ENCODE data around the gene NR2F1-AS1. TPM values are rescaled to one million over a fixed set of nuclear protein-coding genes. Genes with fewer than 3 reads are reported as not detected.

Gene NR2F1-AS1
- total RNA-seq, 1 donor from 2014 or later, result 15.1 TPM

DNA sequence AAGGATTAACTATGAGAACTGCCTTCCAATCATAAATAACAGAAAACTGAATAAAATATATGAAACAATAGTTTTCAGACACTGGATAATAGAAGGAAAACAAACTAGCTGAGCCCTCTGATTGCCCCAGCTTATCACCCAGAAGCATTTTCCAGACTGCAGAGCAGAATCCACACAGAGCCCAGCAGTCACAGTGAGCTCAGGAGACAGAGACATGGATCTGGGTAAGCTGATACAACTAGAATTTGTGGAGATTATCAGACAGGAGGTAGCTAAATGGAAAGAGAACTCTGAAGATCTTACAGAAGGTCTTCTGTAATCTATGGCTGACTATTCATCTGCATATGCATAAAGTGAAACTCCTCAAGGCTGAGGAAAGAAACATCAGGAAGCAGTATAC is 128.8 kb downstream of the NR2F1-AS1 start:
- DNase-seq (ENCODE audit: extremely low read depth, low read depth, low spot score), result no peak

DNA sequence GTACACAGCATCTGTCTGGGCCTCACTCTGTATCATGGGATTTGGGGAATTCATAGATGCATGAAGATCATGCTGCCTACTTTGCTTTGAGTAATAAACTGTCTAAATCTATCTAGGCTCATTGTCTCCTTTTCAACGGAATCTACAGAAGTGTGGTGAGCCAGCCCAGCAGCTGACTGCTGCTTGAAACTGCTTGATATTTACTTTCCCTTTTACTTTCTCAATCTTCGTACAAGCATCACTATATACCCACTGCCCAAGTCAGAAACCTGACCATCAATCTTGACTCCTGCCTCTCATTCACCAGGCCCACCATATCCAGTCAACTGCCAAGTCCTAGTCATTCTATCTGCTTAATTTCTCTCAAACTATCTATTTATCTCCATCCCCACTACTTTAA is 142.9 kb downstream of the NR2F1-AS1 start:
- no peak for DNase-seq (ENCODE audit: extremely low read depth, low read depth, low spot score)

- DNase-seq (ENCODE audit: extremely low read depth, low read depth, low spot score), result no peak
Measured at GRCh38 chr5:93436083-93436482, 144.9 kb downstream of the NR2F1-AS1 start.

GRCh38 chr5:93433422-93433821 is 147.6 kb downstream of the NR2F1-AS1 start:
- no peak for DNase-seq (ENCODE audit: extremely low read depth, low read depth, low spot score)

GRCh38 chr5:93431250-93431649 is 149.8 kb downstream of the NR2F1-AS1 start:
- no peak for DNase-seq (ENCODE audit: extremely low read depth, low read depth, low spot score)

DNA sequence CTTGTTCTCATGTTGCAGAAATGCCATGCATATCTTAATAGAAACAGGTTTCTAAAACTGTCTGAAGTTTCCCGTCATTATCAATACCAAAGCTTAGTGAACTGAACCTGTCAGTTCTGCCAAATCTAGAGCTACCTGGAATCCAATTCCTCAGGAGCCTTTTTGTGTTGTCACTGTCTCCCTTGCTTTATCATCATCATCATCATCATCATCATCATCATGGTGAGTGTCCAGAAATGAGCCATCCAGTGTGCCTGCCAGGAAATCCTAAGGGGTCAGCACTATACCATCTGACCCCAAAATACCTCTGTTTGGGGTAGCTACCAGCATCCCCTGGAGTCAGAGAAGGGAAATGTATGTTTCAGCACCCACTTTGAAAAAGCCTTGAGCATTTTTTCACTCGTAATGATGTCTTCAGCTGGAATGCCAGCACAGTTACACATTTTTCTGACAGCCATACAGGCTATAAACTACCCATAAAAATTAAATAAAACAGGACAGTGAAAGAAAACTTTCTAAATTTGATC is 150.3 kb downstream of the NR2F1-AS1 start:
- no peak for DNase-seq (ENCODE audit: extremely low read depth, low read depth, low spot score)

GRCh38 chr5:93430118-93430517 is 150.9 kb downstream of the NR2F1-AS1 start:
- DNase-seq (ENCODE audit: extremely low read depth, low read depth, low spot score), result no peak

GRCh38 chr5:93428868-93429267 is 152.2 kb downstream of the NR2F1-AS1 start:
- no peak for DNase-seq (ENCODE audit: extremely low read depth, low read depth, low spot score)

- no peak for DNase-seq (ENCODE audit: extremely low read depth, low read depth, low spot score)
Measured at GRCh38 chr5:93427316-93427715, 153.7 kb downstream of the NR2F1-AS1 start.

GRCh38 chr5:93425096-93425495 is 155.9 kb downstream of the NR2F1-AS1 start:
- no peak for DNase-seq (ENCODE audit: extremely low read depth, low read depth, low spot score)

DNA sequence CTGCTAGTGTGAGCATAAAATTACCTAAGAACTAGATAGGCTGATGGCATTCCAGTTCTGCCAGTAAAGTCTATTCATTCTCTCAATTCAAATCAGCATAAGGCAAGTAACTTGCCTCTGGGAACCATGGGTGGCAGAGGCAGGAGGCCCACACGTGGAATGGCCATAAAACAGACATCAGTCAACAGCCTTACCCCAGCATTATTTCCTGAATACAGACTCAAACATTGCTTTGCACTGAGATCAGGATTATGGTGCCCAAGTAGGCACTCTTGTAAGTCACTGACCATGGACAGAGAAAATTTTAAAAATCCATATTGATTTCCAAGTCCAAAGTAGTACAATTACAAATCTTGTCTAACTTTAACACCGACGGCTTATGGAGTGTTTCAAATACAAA is 157.7 kb downstream of the NR2F1-AS1 start:
- no peak for DNase-seq (ENCODE audit: extremely low read depth, low read depth, low spot score)

- DNase-seq (ENCODE audit: extremely low read depth, low read depth, low spot score), result no peak
Measured at GRCh38 chr5:93422652-93423280, 158.3 kb downstream of the NR2F1-AS1 start.

- DNase-seq (ENCODE audit: extremely low read depth, low read depth, low spot score), result no peak
Measured at GRCh38 chr5:93421987-93422401, 159.0 kb downstream of the NR2F1-AS1 start.

DNA sequence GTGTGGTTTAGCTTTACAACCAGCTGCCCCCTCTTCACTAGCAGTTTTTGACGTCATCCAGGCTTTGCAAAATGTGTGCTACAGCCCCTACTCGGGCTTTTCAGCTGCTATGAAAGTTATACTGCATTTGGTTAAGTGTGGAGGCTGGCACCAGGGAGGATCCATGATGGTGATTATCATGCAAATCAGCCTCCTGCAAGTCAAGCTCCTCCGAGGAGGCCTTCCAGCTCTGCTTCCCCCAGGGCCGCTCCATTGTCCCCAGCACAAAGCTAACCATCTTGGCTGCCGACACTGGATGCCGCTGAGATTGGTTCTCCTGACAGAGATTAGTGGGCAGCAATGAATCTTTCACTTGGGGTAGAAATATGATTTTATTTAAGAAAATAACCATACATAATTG is 159.6 kb downstream of the NR2F1-AS1 start:
- no peak for DNase-seq (ENCODE audit: extremely low read depth, low read depth, low spot score)

GRCh38 chr5:93417490-93417889 is 163.5 kb downstream of the NR2F1-AS1 start:
- DNase-seq (ENCODE audit: extremely low read depth, low read depth, low spot score), result no peak

- no peak for DNase-seq (ENCODE audit: extremely low read depth, low read depth, low spot score)
Measured at GRCh38 chr5:93415819-93416218, 165.2 kb downstream of the NR2F1-AS1 start.

- DNase-seq (ENCODE audit: extremely low read depth, low read depth, low spot score), result no peak
Measured at GRCh38 chr5:93411716-93412115, 169.3 kb downstream of the NR2F1-AS1 start.

DNA sequence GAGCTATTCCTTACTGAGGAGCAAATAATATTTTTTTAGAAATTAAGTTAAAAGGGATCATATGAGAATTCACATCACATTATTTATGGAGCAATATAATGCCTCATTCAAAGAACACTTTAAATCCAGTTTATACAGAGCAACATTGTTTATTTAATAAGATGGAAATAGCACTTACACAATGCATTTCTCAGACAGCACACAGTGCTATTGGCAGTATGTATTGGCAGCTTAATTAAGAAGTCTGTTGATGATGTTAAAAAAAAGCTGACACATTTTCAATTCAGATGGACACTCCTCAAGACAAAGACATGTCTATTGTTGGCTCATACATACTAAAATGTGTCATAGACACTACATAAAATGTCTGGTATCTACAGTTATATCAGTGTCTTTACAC is 171.3 kb downstream of the NR2F1-AS1 start:
- no peak for DNase-seq (ENCODE audit: extremely low read depth, low read depth, low spot score)

DNA sequence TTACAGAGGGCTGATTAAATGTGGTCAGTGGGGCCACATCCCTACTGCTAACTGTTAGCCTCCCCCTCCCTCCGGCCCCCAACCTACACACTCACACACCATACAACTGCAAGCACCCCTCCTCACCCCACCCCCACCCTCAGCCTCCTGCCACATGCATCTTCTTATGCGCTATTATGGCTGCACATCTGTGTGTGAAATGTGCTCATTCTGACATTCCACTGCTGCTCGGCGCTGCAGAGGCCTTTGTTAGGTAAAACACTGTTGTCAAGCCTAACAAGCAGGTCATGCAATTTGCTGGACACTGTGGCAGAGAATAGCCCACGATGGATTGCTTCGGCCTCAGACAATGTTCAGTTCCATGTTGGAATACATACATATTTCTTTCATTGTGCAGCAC is 173.6 kb downstream of the NR2F1-AS1 start:
- no peak for DNase-seq (ENCODE audit: extremely low read depth, low read depth, low spot score)

DNA sequence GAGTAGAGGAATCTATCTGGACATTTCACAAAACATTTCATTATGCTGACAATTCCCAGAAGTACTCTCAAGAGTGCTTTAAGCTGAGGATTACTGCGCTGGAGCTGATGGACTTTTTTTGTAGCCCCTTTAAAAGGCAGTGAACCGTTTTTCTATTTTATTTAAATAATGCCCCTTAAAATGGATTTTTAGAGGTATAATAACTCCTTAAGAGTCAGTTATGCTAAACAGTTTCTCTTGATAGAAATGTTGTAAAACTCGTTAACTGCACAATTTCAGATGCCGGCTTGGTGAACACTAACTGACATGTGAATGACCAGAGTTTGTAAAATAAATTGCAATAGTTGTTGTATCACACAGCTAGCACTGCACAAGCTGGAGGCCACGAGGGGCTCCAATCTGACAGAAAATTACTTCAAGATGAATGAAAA is 174.0 kb downstream of the NR2F1-AS1 start:
- no peak for DNase-seq (ENCODE audit: extremely low read depth, low read depth, low spot score)

DNA sequence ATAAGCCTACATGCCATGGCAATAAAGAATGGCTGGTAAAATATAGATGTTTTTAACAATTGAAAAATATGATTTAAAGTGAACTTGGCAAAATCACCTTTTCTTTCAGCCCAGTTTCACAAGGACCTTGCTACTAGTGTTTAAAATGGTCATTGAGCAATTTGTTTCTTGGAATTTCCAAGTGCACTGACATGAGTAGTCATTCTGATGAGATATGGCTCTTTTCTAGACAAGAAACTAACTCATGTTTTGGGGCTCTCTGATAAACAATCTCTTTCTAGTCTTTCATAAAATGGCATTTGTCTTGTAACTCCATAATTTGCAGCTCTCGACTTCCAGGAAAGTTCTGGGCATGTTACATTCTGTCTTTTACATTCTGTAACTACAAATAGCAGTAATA is 176.8 kb downstream of the NR2F1-AS1 start:
- no peak for DNase-seq (ENCODE audit: extremely low read depth, low read depth, low spot score)

- no peak for DNase-seq (ENCODE audit: extremely low read depth, low read depth, low spot score)
Measured at GRCh38 chr5:93403141-93403928, 177.7 kb downstream of the NR2F1-AS1 start.

Measured in glomerular endothelial cell (primary cell).